Mesendoderm (in vitro differentiated cells): Measurements from ENCODE around the gene PRR14.
A peak's percentile ranks its signal among the peaks of the same experiment; 100 is the strongest.

Experiments
- DNase-seq: peaks from one replicate; pipeline ENCODE4 v3.0.0; 2013
- H2AK5ac ChIP-seq: 2 replicates; pipeline ENCODE4 v1.6.1; 2013; ENCODE audit warnings: low read length, inconsistent platforms
- H2BK120ac ChIP-seq: 2 replicates; pipeline ENCODE4 v1.6.1; 2013; ENCODE audit warnings: low read depth, mild to moderate bottlenecking, low read length, moderate library complexity, mixed read lengths
- H2BK15ac ChIP-seq: replicated peaks from 2 replicates; pipeline ENCODE4 v1.6.1; 2013; ENCODE audit warnings: low read depth, mild to moderate bottlenecking, moderate library complexity
- H2BK5ac ChIP-seq: 2 replicates; pipeline ENCODE4 v1.6.1; 2013; ENCODE audit warnings: low read length, inconsistent platforms
- H3K18ac ChIP-seq: 2 replicates; pipeline ENCODE4 v1.6.1; 2013; ENCODE audit warnings: mild to moderate bottlenecking, low read length, mixed read lengths
- H3K23ac ChIP-seq: one replicate; pipeline ENCODE4 v1.6.1; 2013; ENCODE audit warnings: low read length
- H3K27ac ChIP-seq: 2 replicates; pipeline ENCODE4 v1.5.1; 2013; ENCODE audit warnings: low read depth, mild to moderate bottlenecking, inconsistent platforms, low read length, moderate library complexity
- H3K27me3 ChIP-seq: 2 replicates; pipeline ENCODE4 v1.6.1; 2013; ENCODE audit warnings: low read length, control low read depth, mild to moderate bottlenecking, inconsistent platforms; ENCODE audit not compliant: insufficient read depth, poor library complexity
- H3K36me3 ChIP-seq: 2 replicates; pipeline ENCODE4 v1.6.1; 2013; ENCODE audit warnings: low read length, inconsistent platforms; ENCODE audit not compliant: control insufficient read depth, insufficient read depth
- H3K4ac ChIP-seq: one replicate; pipeline ENCODE4 v1.6.1; 2013; ENCODE audit warnings: low read depth, mild to moderate bottlenecking, low read length, moderate library complexity
- H3K4me1 ChIP-seq: 2 replicates; pipeline ENCODE4 v1.6.1; 2013; ENCODE audit warnings: low read depth, low read length, inconsistent platforms; ENCODE audit not compliant: control insufficient read depth
- H3K4me2 ChIP-seq: 2 replicates; pipeline ENCODE4 v1.6.1; 2013; ENCODE audit warnings: low read length
- H3K4me3 ChIP-seq: 2 replicates; pipeline ENCODE4 v1.5.1; 2013; ENCODE audit warnings: mild to moderate bottlenecking, low read length
- H3K56ac ChIP-seq: one replicate; pipeline ENCODE4 v1.6.1; 2013; ENCODE audit warnings: low read length
- H3K79me1 ChIP-seq: 2 replicates; pipeline ENCODE4 v1.6.1; 2013; ENCODE audit warnings: low read length, inconsistent platforms
- H3K79me2 ChIP-seq: 2 replicates; pipeline ENCODE4 v1.6.1; 2013; ENCODE audit warnings: mild to moderate bottlenecking, low read length; ENCODE audit not compliant: control insufficient read depth, insufficient read depth
- H3K9ac ChIP-seq: 2 replicates; pipeline ENCODE4 v1.6.1; 2013; ENCODE audit warnings: low read length, inconsistent platforms
- H4K5ac ChIP-seq: one replicate; pipeline ENCODE4 v1.6.1; 2013; ENCODE audit warnings: low read length
- H4K8ac ChIP-seq: one replicate; pipeline ENCODE4 v1.6.1; 2013; ENCODE audit warnings: low read depth, mild to moderate bottlenecking, control low read depth, low read length, moderate library complexity
- WGBS: extraction: QIAGEN DNeasy Blood & Tissue Kit; methylation state at CpG from one replicate; pipeline ENCODE4 v1.1.7; 2013; ENCODE audit warnings: low lambda C conversion rate, missing lambda C conversion rate; ENCODE audit not compliant: insufficient coverage; ENCODE audit errors: extremely low coverage; 5-methylcytosine and 5-hydroxymethylcytosine counted together

PRR14 gene

GRCh38 chr16:30647274-30647571, 3.5 kb upstream of the PRR14 start:
- Histone ChIP-seq H3K18ac (no peak overlapping the region), H2BK5ac (no peak overlapping the region), H3K9ac (no peak overlapping the region), H4K5ac (no peak overlapping the region), H2BK15ac (no peak overlapping the region), H3K4me1 (peaks cover 2% of the 10 kb centered on the region), H2AK5ac (no peak overlapping the region), H3K23ac (no peak overlapping the region), H3K4me3 (no peak overlapping the region), H3K27ac (no peak overlapping the region), H3K4me2 (no peak overlapping the region), H3K79me1 (no peaks in the 10 kb centered on the region), H3K79me2 (no peaks in the 10 kb centered on the region), H3K36me3 (no peaks in the 10 kb centered on the region), H4K8ac (no peak overlapping the region), H2BK120ac (no peak overlapping the region), H3K56ac (no peak overlapping the region), H3K27me3 (no peaks in the 10 kb centered on the region), H3K4ac (no peak overlapping the region)
- DNase-seq = no peak
- no CpG with 5 or more reads among the region's 1 CpG for WGBS

DNA sequence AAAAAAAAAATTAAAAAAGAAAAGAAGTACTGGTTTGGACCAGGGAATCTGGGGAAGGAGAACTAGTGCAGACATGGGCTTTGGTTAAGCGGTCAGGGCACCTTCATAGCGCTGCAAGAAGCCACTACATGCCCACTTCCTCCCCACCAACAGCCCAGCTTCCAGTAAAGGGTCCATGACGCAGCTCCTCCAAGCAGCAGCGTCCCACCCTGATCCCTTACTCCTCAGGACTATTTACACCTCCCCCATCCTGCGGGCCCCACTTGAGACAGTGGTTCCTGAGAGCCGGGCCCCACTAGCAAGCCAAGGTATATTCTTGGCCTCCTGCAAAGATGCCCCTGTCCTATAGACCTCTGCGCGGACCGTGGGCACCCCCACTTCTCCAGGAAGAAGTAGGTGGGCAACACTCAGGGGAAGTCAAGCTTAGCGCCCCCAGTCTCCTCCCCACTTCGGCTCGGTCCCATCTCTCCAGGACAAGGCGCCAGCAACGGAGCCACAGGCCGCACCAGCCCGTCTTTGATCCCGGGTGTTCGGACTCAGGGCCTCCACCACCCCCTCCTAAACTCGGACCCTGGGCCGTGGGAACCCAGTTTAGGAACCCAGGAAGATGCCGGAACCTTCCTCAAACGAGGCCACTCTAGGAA, 913 bp upstream of the PRR14 start:
- Histone ChIP-seq H2AK5ac (peak overlapping the region; percentile 58), H3K9ac (peak overlapping the region; percentile 28), H3K79me2 (no peaks in the 10 kb centered on the region), H4K8ac (no peak overlapping the region), H3K4ac (peak overlapping the region; percentile 26), H2BK15ac (no peak overlapping the region), H3K4me1 (peaks cover 2% of the 10 kb centered on the region), H3K23ac (no peak overlapping the region), H2BK5ac (no peak overlapping the region), H3K27ac (no peak overlapping the region), H3K56ac (peak overlapping the region; percentile 25), H3K36me3 (no peaks in the 10 kb centered on the region), H3K79me1 (no peaks in the 10 kb centered on the region), H3K18ac (peak overlapping the region; percentile 2), H3K27me3 (no peaks in the 10 kb centered on the region), H3K4me2 (no peak overlapping the region), H4K5ac (no peak overlapping the region), H3K4me3 (no peak overlapping the region), H2BK120ac (no peak overlapping the region)
- DNase-seq = no peak
- WGBS = no CpG with 5 or more reads among the region's 22 CpGs

DNA sequence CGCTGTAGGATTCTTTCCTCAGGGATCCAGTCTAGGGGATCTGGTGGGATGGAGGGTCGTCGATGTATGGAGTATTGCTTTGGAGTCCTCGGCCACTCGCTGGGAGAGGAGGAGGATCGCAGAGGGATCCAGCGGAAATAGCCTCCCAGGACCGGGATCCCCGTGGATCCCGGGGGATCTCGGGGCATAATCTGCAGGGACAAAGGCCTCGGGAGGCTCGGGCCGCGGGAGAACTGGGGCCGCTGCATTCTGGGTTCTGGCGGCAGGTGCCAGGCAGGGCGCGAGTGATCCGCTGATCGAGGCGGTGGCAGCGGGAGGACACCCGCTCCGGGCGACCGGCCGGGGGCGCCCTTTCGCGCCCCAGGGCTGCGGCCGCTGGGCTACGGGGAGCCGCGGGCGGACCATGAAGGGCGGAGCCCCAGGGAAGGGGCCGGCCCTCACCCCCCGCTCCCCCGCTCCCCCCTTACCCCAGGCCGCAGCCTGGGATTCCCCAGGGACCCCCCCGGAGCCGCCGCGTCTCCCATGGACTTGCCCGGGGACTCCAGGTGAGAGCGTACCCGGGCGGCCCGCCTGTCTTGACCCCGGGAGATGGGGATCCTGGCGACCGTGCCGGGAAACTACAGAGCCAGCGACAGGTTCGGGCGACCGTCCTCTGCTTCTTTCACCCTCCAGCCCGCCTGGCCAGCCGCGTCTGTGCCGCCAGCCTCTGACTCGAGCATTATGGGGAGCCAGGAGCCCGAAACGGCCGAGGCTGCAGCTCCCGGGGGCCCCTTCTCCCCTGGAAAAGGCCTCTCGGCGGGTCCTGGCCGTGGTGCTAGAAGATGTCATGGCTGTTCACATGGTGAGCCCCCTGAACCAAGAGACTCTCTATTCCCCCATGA, 604 bp downstream of the PRR14 start:
- peak overlapping the region; percentile 18 for H3K27ac ChIP-seq
- H3K4me3 ChIP-seq = peak overlapping the region; percentile 61
- H2BK5ac ChIP-seq = no peak overlapping the region
- no peaks in the 10 kb centered on the region for H3K79me2 ChIP-seq
- H2BK15ac ChIP-seq = no peak overlapping the region
- peak overlapping the region; percentile 88 for H3K56ac ChIP-seq
- H2AK5ac ChIP-seq = no peak overlapping the region
- H3K4me2 ChIP-seq = peak overlapping the region; percentile 83
- no peaks in the 10 kb centered on the region for H3K36me3 ChIP-seq
- no peak overlapping the region for H4K5ac ChIP-seq
- H3K79me1 ChIP-seq = no peaks in the 10 kb centered on the region
- H3K23ac ChIP-seq = no peak overlapping the region
- no peak overlapping the region for H2BK120ac ChIP-seq
- H3K27me3 ChIP-seq = no peaks in the 10 kb centered on the region
- WGBS = no CpG with 5 or more reads among the region's 71 CpGs
- peaks cover 2% of the 10 kb centered on the region for H3K4me1 ChIP-seq
- H3K9ac ChIP-seq = peak overlapping the region; percentile 83
- peak overlapping the region; percentile 45 for H3K18ac ChIP-seq
- H3K4ac ChIP-seq = peak overlapping the region; percentile 25
- DNase-seq = peak; percentile 62
- H4K8ac ChIP-seq = peak overlapping the region; percentile 57

- Histone ChIP-seq H3K4me3 (peak overlapping the region; percentile 41), H3K9ac (peak overlapping the region; percentile 83), H2AK5ac (no peak overlapping the region), H3K18ac (no peak overlapping the region), H2BK5ac (no peak overlapping the region), H3K4me2 (peak overlapping the region; percentile 83), H2BK120ac (no peak overlapping the region), H4K5ac (no peak overlapping the region), H3K27me3 (no peaks in the 10 kb centered on the region), H3K4me1 (peaks cover 2% of the 10 kb centered on the region), H3K4ac (no peak overlapping the region), H3K23ac (no peak overlapping the region), H3K56ac (peak overlapping the region; percentile 88), H3K79me2 (no peaks in the 10 kb centered on the region), H3K79me1 (no peaks in the 10 kb centered on the region), H2BK15ac (no peak overlapping the region), H3K27ac (no peak overlapping the region), H3K36me3 (no peaks in the 10 kb centered on the region), H4K8ac (no peak overlapping the region)
- DNase-seq = no peak
- no CpG with 5 or more reads among the region's 2 CpGs for WGBS
Observed at GRCh38 chr16:30652005-30652296, 1.2 kb downstream of the PRR14 start.

DNA sequence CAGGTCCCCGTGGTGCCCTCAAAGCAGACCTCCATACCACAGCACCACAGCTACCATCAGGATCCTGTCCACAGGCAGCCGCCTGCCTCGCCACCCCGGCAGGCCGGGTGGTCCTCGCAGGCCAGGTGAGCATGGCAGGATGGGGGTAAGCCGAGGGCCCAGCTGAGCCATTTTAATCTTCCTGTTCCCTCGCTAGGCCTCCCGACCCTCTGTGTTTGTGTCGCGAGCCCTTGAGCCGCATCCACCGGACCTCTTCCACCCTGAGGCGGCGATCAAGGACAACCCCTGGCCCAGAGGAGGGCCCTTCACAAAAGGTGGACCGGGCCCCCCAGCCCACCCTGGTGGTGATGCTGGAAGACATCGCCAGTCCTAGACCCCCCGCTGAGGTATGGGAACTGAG, 2.0 kb downstream of the PRR14 start:
- Histone ChIP-seq H3K23ac (no peak overlapping the region), H3K4me2 (no peak overlapping the region), H3K18ac (no peak overlapping the region), H3K4ac (no peak overlapping the region), H4K5ac (no peak overlapping the region), H2BK5ac (no peak overlapping the region), H2BK120ac (no peak overlapping the region), H3K56ac (no peak overlapping the region), H2AK5ac (no peak overlapping the region), H4K8ac (no peak overlapping the region), H2BK15ac (no peak overlapping the region), H3K36me3 (no peaks in the 10 kb centered on the region), H3K4me1 (peaks cover 2% of the 10 kb centered on the region), H3K79me1 (no peaks in the 10 kb centered on the region), H3K79me2 (no peaks in the 10 kb centered on the region), H3K4me3 (no peak overlapping the region), H3K27ac (no peak overlapping the region), H3K27me3 (no peaks in the 10 kb centered on the region), H3K9ac (no peak overlapping the region)
- no CpG with 5 or more reads among the region's 18 CpGs for WGBS
- no peak for DNase-seq
